WTC11 (cell line): Measurements from ENCODE around the gene GCK. TPM values are rescaled to one million over a fixed set of nuclear protein-coding genes. Genes with fewer than 3 reads are reported as not detected.
A peak's percentile ranks its signal among the peaks of the same experiment; 100 is the strongest.

ENCODE experiments used
- ATAC-seq: fragments of 200-7000 bp; cut with Tn5 transposase; 2 replicates; pipeline ENCODE4 v1.10.0; 2021; ENCODE audit warnings: mild to moderate bottlenecking, moderate library complexity
- CTCF ChIA-PET: fragments of 300-600 bp; sonication (Branson Sonifier 250); formaldehyde crosslinking; loops from one replicate; lab custom pipeline; 2021; ENCODE audit warnings: antibody characterized with exemption; lab: Charles Lee
- POLR2A ChIA-PET: fragments of 350-600 bp; sonication (Branson Sonifier 250); formaldehyde crosslinking; loops from one replicate; lab custom pipeline; 2021; ENCODE audit warnings: antibody characterized with exemption; lab: Charles Lee
- DNase-seq: peaks from one replicate; pipeline ENCODE4 v3.0.0; 2021; ENCODE audit warnings: low spot score
- H3K27ac Mint-ChIP-seq: 2 replicates; pipeline ENCODE4 v1.8.0; 2021; ENCODE audit warnings: mixed read lengths
- H3K27me3 Mint-ChIP-seq: 2 replicates; pipeline ENCODE4 v1.8.0; 2021; ENCODE audit warnings: low read depth, mild to moderate bottlenecking, moderate library complexity, mixed read lengths
- H3K36me3 Mint-ChIP-seq: 2 replicates; pipeline ENCODE4 v1.8.0; 2021; ENCODE audit warnings: mixed read lengths
- H3K4me1 Mint-ChIP-seq: 2 replicates; pipeline ENCODE4 v1.8.0; 2022; ENCODE audit warnings: mixed read lengths
- H3K4me3 Mint-ChIP-seq: 2 replicates; pipeline ENCODE4 v1.8.0; 2021; ENCODE audit warnings: mild to moderate bottlenecking, moderate library complexity, mixed read lengths
- H3K9me3 Mint-ChIP-seq: 2 replicates; pipeline ENCODE4 v1.8.0; 2021; ENCODE audit warnings: mixed read lengths
- ATF2 ChIP-seq: sonication (generic); formaldehyde crosslinking; IDR thresholded peaks from 2 replicates; pipeline ENCODE4 v1.8.1; 2022; ENCODE audit warnings: low read depth, missing genetic modification reagents, borderline replicate concordance
- CREB1 ChIP-seq: sonication (generic); formaldehyde crosslinking; IDR thresholded peaks from 2 replicates; pipeline ENCODE4 v1.8.0; 2023; ENCODE audit warnings: mild to moderate bottlenecking, missing genetic modification reagents
- CREM ChIP-seq: sonication (generic); formaldehyde crosslinking; IDR thresholded peaks from 2 replicates; pipeline ENCODE4 v1.8.1; 2022; ENCODE audit warnings: mild to moderate bottlenecking, missing genetic modification reagents, moderate library complexity
- CTCF ChIP-seq: fragments of 200-600 bp; IDR thresholded peaks from 2 replicates; pipeline ENCODE4 v1.8.0; 2022; ENCODE audit warnings: antibody characterized with exemption
- ELF4 ChIP-seq: sonication (generic); formaldehyde crosslinking; IDR thresholded peaks from 2 replicates; pipeline ENCODE4 v1.8.1; 2022; ENCODE audit warnings: low read depth, mild to moderate bottlenecking, moderate library complexity, missing genetic modification reagents
- ESRRA ChIP-seq: sonication (generic); formaldehyde crosslinking; IDR thresholded peaks from 2 replicates; pipeline ENCODE4 v1.8.1; 2022; ENCODE audit warnings: mild to moderate bottlenecking, missing genetic modification reagents, borderline replicate concordance
- GRHL2 ChIP-seq: fragments of 250-450 bp; sonication (Bioruptor Pico); IDR thresholded peaks from 2 replicates; pipeline ENCODE4 v1.8.0; 2022; ENCODE audit warnings: mild to moderate bottlenecking, moderate library complexity; ENCODE audit not compliant: insufficient replicate concordance, severe bottlenecking
- GTF2I ChIP-seq: fragments of 250-450 bp; sonication (Bioruptor Pico); conservative IDR thresholded peaks from 2 replicates; pipeline ENCODE4 v1.4.0; 2021; ENCODE audit warnings: mild to moderate bottlenecking
- KAT7 ChIP-seq: sonication (generic); formaldehyde crosslinking; IDR thresholded peaks from 2 replicates; pipeline ENCODE4 v1.8.1; 2023; ENCODE audit warnings: missing genetic modification reagents, mild to moderate bottlenecking, borderline replicate concordance
- OVOL2 ChIP-seq: fragments of 250-450 bp; sonication (Bioruptor Pico); IDR thresholded peaks from 2 replicates; pipeline ENCODE4 v1.9.0; 2021; ENCODE audit warnings: mild to moderate bottlenecking, borderline replicate concordance
- RORB ChIP-seq: fragments of 250-450 bp; sonication (Bioruptor Pico); IDR thresholded peaks from 2 replicates; pipeline ENCODE4 v1.9.0; 2021; ENCODE audit warnings: mild to moderate bottlenecking
- SMAD3 ChIP-seq: sonication (generic); formaldehyde crosslinking; IDR thresholded peaks from 2 replicates; pipeline ENCODE4 v1.8.0; 2022; ENCODE audit warnings: missing genetic modification reagents, mild to moderate bottlenecking, borderline replicate concordance
- ZNF138 ChIP-seq: sonication (generic); formaldehyde crosslinking; conservative IDR thresholded peaks from 2 replicates; pipeline ENCODE4 v1.8.1; 2022; ENCODE audit warnings: mild to moderate bottlenecking, moderate library complexity, missing genetic modification reagents
- ZNF281 ChIP-seq: sonication (generic); formaldehyde crosslinking; IDR thresholded peaks from 2 replicates; pipeline ENCODE4 v1.8.0; 2023; ENCODE audit warnings: mild to moderate bottlenecking, missing genetic modification reagents
- ZNF416 ChIP-seq: fragments of 250-450 bp; sonication (Bioruptor Pico); IDR thresholded peaks from 2 replicates; pipeline ENCODE4 v1.9.0; 2021; ENCODE audit warnings: mild to moderate bottlenecking, inconsistent platforms
- total RNA-seq: library from RNA; stranded (reverse); gene quantifications from 3 replicates; pipeline ENCODE4 v1.2.3, GENCODE V29; 2021
- TF ChIP-seq, protein P1 (sequence below): sonication (generic); formaldehyde crosslinking; IDR thresholded peaks from 2 replicates; pipeline ENCODE4 v1.8.1; 2022; ENCODE audit warnings: low read depth, mild to moderate bottlenecking, moderate library complexity, missing genetic modification reagents, borderline replicate concordance
- TF ChIP-seq, protein P2 (sequence below): sonication (generic); formaldehyde crosslinking; IDR thresholded peaks from 2 replicates; pipeline ENCODE4 v1.8.1; 2022; ENCODE audit warnings: mild to moderate bottlenecking, missing genetic modification reagents, moderate library complexity, borderline replicate concordance

The GCK gene
- total RNA-seq, 1 experiment from 2014 or later = 3.3 TPM

DNA sequence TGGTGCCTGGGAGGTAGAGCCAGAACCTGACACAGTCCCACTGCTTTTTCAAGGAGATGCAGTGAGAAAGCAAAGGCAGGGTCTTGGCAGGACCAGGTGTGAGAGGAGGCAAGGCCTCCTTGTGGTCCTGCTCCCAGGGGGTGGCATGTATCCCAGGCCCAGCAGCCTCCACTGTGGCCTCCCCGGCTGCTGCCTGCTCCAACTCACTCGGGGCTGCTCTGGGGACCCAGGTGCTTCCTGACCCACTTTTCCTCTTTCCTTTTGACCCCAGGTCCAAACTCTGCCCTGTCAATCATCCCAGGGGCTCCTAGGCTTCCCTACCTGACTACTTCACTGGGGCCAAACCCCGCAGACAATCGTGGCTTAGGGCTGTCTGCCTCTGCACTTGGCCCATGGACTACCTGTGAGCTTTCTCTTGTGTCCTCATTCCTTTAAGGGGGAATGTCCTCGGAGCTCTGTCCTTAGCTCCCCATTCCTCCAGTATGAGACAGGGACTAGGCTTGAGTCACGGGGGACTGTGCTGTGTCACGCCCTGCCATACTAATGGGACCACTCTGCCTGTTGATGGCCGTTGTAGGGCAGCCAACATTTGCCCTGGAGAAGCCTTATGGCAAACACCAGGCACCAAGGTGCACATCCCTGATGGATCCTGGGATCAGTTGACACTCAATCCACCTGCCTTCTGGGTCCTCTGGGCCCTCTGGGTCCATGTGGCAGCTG is 86.2 kb downstream of the GCK start:
- Mint-ChIP-seq H3K27me3 (peaks cover 27% of the 10 kb centered on the region), H3K9me3 (no peaks in the 10 kb centered on the region), H3K36me3 (0 out of 2 replicates have a peak, but pooled peaks cover 2% of the 10 kb centered on the region), H3K4me1 (peaks cover 15% of the 10 kb centered on the region), H3K4me3 (peak overlapping the region; percentile 69), H3K27ac (no peak overlapping the region)
- ChIA-PET CTCF (no interaction called here), POLR2A (no interaction called here)
- DNase-seq (no peak), ATAC-seq (no peak)
- no peak for TF ChIP-seq OVOL2 (CRISPR knock-in tag)
- no peak for TF ChIP-seq GTF2I
- TF ChIP-seq SMAD3 (CRISPR knock-in tag) = no peak
- no peak for TF ChIP-seq ZNF281 (CRISPR knock-in tag)
- TF ChIP-seq ATF2 (CRISPR knock-in tag) = no peak
- TF ChIP-seq CREM (CRISPR knock-in tag) = no peak
- TF ChIP-seq, protein P1, sequence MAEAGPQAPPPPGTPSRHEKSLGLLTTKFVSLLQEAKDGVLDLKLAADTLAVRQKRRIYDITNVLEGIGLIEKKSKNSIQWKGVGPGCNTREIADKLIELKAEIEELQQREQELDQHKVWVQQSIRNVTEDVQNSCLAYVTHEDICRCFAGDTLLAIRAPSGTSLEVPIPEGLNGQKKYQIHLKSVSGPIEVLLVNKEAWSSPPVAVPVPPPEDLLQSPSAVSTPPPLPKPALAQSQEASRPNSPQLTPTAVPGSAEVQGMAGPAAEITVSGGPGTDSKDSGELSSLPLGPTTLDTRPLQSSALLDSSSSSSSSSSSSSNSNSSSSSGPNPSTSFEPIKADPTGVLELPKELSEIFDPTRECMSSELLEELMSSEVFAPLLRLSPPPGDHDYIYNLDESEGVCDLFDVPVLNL = no peak
- TF ChIP-seq ELF4 = no peak
- no peak for TF ChIP-seq KAT7
- TF ChIP-seq CTCF = no peak
- TF ChIP-seq CREB1 (CRISPR knock-in tag) = no peak
- no peak for TF ChIP-seq ZNF416 (CRISPR knock-in tag)
- no peak for TF ChIP-seq RORB (CRISPR knock-in tag)
- TF ChIP-seq, protein P2, sequence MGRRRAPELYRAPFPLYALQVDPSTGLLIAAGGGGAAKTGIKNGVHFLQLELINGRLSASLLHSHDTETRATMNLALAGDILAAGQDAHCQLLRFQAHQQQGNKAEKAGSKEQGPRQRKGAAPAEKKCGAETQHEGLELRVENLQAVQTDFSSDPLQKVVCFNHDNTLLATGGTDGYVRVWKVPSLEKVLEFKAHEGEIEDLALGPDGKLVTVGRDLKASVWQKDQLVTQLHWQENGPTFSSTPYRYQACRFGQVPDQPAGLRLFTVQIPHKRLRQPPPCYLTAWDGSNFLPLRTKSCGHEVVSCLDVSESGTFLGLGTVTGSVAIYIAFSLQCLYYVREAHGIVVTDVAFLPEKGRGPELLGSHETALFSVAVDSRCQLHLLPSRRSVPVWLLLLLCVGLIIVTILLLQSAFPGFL (CRISPR knock-in tag) = no peak

DNA sequence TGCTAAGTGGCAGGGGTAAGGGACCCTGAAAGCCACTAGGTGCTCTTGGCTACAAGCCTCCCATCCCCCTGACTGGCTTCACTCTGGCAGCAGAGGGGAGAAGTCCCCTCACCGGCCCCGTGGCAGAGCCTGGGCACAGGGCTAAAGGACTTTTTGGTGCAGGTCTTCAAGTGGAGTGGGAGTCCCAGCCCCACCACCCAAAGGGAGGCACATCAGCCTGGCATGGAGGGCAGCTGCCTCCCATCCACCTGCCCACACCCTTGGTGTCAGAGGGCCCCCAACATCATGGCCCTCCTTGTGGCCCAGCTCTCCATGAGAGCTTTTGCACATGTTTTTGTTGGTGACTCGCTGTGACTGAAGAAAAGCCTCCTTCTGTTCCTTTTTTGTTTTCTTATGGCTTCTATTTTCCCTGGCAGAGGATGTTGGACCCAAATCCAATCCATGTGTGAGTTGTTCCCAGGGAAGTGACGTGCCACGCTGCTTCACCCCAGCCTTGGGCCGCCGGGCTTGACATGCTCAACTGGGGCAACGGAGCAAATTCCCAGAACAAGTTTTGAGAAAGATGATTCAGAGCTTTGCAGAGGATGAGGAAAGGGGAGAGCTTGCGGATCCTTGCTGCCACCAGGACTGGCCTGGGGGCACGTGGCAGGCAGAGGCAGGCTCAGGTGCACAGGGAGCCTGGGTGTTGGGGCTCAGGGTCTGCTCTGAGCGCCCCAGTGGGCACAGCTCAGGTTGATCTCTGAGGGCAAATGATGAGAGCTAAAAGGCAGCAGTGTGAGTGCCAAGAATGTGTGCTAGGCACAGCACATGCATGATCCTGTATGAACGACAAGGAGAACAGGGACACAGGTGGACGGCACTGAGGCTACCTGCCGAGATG is 87.0 kb downstream of the GCK start:
- POLR2A ChIA-PET = interaction anchor here (0.6 kb wide), 1 partner anchor 16 kb away, joined by 3 read pairs; no protein-coding TSS in a partner anchor
- H3K36me3 Mint-ChIP-seq = 0 out of 2 replicates have a peak, but pooled peaks cover 2% of the 10 kb centered on the region
- H3K9me3 Mint-ChIP-seq = no peaks in the 10 kb centered on the region
- CTCF ChIA-PET = interaction anchor here (0.6 to 1.0 kb wide), 4 partner anchors 36 to 140 kb away, joined by 3 to 4 read pairs (median 3); no protein-coding TSS in a partner anchor
- peaks cover 15% of the 10 kb centered on the region for H3K4me1 Mint-ChIP-seq
- ATAC-seq = no peak
- no peak for DNase-seq
- H3K4me3 Mint-ChIP-seq = peak overlapping the region; percentile 16
- peak overlapping the region; percentile 34; the same call in 1 of the 2 replicates for H3K27ac Mint-ChIP-seq
- no peak for TF ChIP-seq GRHL2
- TF ChIP-seq ZNF138 (CRISPR knock-in tag) = no peak
- no peak for TF ChIP-seq RORB (CRISPR knock-in tag)
- no peak for TF ChIP-seq ELF4
- no peak for TF ChIP-seq ESRRA (CRISPR knock-in tag)
- no peak for TF ChIP-seq ZNF416 (CRISPR knock-in tag)
- peaks cover 27% of the 10 kb centered on the region for H3K27me3 Mint-ChIP-seq
